GM18505 (cell line): ENCODE results near the gene DNAH17.

Source experiments
- ATAC-seq: cut with Tn5 transposase; IDR thresholded peaks from one replicate; pipeline ENCODE4 v1.9.1; 2021; ENCODE audit not compliant: unreplicated experiment
- POLR2A ChIP-seq: IDR thresholded peaks from 4 replicates; pipeline ENCODE4 v1.6.1; 2011; ENCODE audit warnings: borderline replicate concordance; ENCODE audit not compliant: insufficient read depth, insufficient read length; ENCODE audit errors: extremely low read depth

Gene DNAH17

DNA sequence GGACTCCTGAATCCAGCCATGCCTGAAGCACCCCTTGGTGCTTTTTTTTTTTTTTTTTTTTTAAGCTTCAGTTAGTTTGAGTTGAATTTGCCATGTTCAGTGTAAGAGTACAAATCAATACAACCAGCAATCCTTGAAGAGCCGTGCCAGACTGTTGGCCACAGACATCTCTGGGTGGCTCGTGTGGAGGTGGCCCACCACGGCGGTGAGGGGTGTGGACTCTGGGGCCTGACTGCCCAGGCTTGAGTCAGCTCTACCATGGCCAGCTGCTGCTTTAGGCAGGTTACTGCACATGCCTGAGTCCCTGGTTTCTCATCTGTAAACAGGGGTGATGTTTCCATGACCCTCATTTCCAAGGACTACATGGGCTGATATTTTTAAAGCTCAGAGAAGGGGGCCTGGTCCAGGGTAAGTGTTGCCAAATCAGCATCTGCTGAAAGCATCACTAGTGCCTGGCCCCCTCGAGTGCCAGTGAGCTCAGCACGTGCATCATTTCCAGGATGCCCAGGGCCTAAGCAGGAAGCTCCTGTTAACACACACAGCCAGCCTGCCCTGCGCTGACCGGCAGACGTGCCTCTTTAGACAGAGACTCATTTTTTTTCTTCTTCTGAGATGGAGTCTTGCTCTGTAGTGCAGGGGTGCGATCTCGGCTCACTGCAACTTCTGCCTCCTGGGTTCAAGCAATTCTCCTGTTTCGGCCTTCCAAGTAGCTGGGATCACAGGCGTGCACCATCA is 90.1 kb downstream of the DNAH17 start:
- ATAC-seq = no peak
- TF ChIP-seq POLR2A = no peak

DNA sequence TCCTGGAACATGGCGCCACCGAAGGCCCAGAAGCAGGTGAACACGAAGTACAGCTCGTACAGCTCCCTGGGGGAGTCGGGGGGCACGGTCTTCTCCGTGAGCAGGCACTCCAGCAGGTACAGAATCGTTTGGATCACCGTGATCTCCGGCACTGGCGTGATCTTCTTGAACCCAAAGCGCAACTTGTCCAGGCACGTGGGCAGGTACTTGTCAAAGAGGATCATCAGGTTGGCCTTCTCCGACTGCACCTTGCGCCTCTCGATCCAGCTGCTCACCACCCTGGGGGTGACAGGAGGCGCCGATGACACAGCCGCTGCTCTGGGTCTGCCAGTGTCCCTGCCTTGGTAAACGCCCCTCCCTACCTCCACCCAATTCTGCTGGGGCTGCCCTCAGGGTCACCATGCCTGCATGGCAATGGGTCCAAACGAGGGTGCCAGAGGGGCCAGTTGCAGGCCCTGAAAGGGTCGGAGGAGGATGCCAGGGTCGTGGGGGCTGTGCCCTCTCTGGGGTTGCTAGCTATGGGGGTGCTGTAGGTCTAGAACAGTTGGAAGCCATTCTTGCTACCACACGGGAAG is 90.9 kb downstream of the DNAH17 start:
- no peak for ATAC-seq
- TF ChIP-seq POLR2A = no peak

DNA sequence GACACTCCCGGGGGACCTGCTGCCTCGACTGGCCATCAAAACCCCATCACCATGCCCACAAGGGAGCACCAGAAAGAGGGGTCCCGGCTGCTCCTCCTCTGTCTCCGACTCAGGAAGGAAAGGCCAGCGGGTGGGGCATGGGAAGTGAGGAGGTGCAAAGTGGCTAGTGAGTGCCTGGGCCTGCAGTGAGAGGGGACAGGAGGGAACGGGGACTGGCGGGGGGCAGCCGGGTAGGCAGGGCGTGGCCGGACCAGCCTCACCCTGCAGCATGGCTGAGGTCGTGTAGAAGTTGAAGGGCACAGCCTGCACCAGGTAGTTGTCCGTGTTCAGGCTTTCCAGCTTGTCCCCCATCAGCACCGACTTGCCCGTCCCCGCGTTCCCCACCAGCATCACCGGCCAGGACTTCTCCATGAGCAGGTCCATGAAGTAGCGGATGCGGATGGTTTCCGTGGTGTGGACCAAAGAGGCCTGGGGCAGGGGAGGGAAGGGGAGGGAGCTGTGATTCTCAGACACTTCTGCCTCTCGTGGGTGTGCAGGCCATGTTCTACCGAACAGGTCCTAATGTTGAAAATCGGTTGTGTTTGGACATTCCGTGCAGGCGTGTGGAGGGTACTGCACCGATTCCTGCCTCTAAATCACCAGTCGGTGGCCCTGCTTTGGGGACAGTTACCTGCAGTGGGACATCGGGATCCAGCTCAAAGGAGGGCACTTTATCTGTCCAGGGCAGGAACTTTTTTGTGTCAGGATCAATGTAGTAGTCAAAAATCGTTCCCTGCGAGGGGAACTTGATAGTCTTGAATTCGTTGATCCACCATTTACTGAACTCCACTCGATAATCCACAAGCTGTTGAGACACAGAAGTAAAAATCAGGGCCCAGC is 91.7 kb downstream of the DNAH17 start:
- ATAC-seq = no peak
- TF ChIP-seq POLR2A = no peak

DNA sequence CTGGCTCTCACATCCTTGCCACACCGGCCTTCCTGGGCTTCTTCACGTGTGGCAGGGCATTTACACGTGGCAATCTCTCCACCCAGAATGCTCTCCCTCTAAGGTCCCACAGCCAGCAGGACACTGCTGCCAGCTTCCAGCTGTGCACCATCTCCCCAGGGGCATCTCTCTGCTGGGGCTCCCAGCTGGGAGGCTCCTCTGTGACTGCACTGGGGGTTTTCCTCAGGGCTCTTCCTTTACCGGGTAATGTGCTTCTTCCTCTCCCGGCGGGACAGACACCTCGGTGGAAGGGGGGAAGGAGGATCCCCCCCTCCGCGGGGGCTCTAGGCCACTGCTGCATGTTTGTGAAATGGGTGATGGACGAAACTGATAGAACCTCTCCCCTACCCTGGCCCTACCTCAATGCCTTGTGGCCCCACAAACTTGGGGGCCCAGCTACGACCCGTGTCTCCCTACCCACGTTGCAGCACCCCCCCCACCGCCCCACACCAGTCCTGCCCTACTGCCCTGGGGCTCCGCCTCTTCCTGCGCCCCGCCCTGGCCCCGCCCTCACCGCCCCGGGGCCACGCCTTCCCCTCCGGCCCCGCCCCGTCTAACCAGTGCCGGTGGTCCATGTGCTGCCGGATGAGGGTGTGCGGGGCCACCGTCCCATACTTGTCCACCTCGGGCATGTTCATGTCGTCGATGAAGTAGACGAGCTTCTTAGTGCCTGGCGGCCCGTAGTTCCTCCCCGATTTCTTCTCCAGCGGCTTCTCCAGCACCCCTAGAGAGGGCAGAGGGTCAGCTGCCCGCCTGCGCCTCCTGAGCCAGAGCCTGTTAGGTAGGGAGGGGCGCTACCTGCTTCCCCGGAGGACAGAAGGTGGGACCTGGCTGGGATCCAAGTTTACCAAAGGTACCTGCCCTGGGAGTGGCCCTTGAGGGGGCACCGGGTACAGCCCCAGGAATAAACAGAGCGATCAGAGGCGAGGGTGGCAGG is 92.6 kb downstream of the DNAH17 start:
- peak; percentile 61 for ATAC-seq
- no peak for TF ChIP-seq POLR2A

DNA sequence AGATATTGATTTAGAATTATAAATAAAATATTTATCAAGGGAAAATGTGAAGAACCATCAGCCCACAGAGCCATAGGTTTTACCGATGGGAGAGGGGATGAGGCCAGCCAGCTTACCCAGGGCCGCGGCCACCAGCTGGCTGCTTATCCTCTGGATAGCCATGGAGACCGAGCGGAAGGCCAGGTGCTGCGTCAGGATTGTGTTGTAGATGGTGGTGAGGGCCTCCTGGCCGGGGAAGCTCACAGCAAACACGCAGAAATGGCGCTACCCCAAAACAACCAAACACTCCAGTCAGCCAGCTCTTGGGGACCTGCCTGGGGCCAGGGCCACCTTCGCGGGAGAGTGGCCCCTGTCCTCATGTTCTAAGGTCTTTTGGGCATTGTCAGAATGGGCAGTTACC is 97.8 kb downstream of the DNAH17 start:
- TF ChIP-seq POLR2A = no peak
- no peak for ATAC-seq

DNA sequence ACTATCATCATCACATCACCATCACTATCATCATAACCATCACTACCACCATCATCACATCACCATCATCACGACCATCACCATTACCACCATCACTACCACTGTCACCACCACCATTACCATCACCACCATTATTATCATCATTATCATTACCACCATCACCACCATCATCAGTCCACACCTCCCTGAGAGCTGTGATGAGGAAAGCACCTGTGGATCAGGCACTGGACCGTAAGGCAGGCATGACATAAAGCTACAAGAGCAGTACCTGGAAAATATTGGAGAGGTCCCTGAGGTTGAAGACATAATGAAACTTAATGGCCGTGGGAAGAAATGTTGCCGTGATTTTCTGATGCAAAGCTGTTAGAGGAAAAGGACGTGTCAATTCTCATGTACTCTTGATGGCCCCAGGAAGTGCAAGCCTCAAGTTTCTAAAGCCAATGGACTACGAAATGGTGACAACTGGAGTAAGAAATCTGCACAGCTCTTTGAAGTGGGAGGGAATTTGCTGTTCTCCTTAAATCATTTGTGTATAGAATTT is 98.4 kb downstream of the DNAH17 start:
- ATAC-seq = no peak
- no peak for TF ChIP-seq POLR2A

DNA sequence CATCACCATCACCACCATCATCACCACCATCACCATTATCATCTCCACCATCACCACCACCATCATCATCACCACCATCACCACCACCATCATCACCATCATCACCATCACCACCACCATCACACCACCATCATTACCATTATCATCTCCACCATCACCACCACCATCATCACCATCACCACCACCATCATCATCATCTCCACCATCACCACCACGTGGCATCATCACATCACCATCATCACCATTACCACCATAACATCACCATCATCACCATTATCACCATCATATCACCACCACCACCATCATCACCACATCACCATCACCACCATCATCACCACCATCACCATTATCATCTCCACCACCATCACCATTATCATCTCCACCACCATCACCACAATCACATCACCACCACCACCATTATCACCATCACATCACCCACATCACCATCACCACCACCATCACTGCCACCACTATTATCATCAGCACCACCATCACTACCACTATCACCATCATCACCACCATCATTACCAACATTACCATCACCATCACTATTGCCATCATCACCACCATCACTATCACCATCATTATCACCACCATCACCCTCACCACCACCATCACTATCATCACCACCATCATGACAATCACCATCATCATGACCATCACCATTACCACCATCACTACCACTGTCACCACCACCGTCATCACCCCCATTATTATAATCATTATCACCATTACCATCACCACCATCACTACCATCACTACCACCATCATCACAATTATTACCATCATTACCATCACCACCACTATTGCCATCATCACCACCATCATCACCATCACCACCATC is 99.1 kb downstream of the DNAH17 start:
- ATAC-seq = no peak
- TF ChIP-seq POLR2A = no peak

DNA sequence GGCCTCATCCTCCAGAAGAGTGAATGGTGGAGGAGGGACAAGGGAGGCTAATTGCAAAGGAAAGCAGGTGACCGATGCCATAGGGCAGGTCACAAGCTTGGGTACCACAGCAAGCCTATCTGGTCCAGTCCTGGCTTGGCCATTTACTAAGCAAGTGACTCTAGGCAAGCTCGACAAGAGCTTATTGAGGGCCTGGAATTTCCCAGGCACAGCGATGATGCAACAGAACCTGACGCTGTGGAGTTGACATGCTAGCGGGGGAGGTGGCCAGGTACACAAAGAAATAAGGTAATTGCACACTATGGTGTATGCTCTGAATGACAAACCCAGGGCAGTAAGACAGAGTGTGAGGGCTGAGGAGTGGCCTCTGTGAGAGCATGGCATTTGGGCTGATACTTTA is 100.2 kb downstream of the DNAH17 start:
- ATAC-seq = no peak
- no peak for TF ChIP-seq POLR2A

DNA sequence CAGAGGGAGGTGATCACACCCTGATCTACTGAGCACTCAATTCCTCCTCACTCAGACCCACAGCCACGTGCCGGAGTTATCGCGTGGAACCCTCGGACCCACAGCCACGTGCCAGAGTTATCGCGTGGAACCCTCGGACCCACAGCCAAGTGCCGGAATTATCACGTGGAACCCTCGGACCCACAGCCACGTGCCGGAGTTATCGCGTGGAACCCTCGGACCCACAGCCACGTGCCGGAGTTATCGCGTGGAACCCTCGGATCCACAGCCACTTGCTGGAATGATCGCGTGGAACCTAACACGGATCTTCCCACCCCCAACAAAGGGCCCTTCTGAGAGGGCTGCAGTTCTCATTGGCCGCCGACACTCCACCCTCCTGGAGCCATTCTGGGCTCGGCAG is 101.0 kb downstream of the DNAH17 start:
- ATAC-seq = no peak
- TF ChIP-seq POLR2A = no peak

DNA sequence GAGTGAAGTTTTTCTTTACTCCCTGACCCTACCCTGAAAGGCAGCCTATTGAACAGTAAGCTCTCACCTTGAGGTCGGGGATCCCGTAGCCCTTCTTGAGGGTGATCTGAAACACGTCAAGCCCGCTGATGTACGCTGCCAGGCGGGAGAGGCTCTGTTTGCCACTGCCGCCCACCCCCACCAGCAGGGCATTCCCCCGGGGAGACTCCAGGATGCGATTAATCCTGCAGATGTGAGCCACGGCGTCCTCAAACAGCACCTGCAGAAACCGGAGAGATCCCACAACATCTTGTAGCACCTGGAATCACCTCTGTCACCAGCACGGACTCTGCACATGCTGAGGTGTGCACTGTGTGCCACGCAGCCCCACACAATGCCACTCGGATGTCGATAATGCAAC is 102.0 kb downstream of the DNAH17 start:
- TF ChIP-seq POLR2A = no peak
- no peak for ATAC-seq

DNA sequence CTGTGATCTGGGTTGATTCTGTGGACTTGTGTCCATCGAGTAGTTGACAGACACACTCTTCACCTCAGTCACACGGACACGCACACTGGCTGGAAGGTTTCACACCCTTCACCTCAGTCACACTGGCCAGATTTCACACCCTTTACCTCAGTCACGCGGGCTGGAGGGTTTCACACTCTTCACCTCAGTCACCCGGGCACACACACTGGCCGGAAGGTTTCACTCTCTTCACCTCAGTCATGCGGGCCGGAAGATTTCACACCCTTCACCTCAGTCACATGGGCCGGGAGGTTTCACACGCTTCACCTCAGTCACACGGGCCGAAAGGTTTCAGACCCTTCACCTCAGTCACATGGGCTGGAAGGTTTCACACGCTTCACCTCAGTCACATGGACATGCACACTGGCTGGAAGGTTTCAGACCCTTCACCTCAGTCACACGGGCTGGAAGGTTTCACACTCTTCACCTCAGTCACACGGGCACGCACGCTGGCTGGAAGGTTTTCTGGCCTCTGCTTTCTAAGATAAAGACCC is 102.5 kb downstream of the DNAH17 start:
- peak; percentile 66 for ATAC-seq
- TF ChIP-seq POLR2A = no peak
